Panc1 (cell line): ENCODE data around the gene HOXA7.

Experiments
- POLR2AphosphoS5 ChIP-seq: IDR thresholded peaks from 2 replicates; pipeline ENCODE4 v1.6.1; 2012; ENCODE audit warnings: mild to moderate bottlenecking, low read depth, low read length, moderate library complexity
- SIN3A ChIP-seq: IDR thresholded peaks from 2 replicates; pipeline ENCODE4 v1.6.1; 2012; ENCODE audit warnings: low read depth, mild to moderate bottlenecking, low read length, moderate library complexity, borderline replicate concordance; ENCODE audit not compliant: insufficient read depth
- TCF7L2 ChIP-seq: IDR thresholded peaks from 2 replicates; pipeline ENCODE4 v1.6.1; 2011; ENCODE audit warnings: mild to moderate bottlenecking, low read depth, low read length, inconsistent platforms
- TF ChIP-seq, protein P1 (sequence below): fragments of 450-650 bp; IDR thresholded peaks from 2 replicates; pipeline ENCODE4 v1.5.1; 2017; ENCODE audit warnings: mild to moderate bottlenecking
- TF ChIP-seq, protein P2 (sequence below), 2 experiments: IDR thresholded peaks; 2 replicates each; pipeline ENCODE4 v1.6.1; 2011 to 2012; ENCODE audit warnings: low read depth in 2 of 2, control low read depth in 1 of 2, low read length in 1 of 2, mild to moderate bottlenecking in 1 of 2, moderate library complexity in 1 of 2; ENCODE audit not compliant: insufficient read depth in 1 of 2

DNA sequence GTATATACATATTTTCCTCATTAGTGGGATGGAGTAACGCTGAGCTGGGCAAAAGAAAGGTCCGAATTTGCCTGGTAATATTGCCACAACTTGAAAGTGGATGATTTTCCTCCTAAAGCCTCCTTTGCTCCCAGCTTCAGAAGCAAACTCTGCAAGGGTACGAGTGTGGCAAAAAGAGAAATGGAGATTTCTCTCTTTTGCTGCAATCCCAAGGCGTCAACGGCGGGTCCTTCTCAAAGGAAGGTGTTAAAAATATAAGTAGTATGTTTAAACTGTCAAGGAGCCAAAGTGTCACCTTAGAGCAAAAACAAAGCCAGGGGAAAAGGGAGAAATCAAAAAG lies 41.6 kb downstream of the HOXA7 start:
- TF ChIP-seq, protein P1, sequence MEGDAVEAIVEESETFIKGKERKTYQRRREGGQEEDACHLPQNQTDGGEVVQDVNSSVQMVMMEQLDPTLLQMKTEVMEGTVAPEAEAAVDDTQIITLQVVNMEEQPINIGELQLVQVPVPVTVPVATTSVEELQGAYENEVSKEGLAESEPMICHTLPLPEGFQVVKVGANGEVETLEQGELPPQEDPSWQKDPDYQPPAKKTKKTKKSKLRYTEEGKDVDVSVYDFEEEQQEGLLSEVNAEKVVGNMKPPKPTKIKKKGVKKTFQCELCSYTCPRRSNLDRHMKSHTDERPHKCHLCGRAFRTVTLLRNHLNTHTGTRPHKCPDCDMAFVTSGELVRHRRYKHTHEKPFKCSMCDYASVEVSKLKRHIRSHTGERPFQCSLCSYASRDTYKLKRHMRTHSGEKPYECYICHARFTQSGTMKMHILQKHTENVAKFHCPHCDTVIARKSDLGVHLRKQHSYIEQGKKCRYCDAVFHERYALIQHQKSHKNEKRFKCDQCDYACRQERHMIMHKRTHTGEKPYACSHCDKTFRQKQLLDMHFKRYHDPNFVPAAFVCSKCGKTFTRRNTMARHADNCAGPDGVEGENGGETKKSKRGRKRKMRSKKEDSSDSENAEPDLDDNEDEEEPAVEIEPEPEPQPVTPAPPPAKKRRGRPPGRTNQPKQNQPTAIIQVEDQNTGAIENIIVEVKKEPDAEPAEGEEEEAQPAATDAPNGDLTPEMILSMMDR: no peak
- TF ChIP-seq TCF7L2 (no peak), POLR2AphosphoS5 (no peak), SIN3A (no peak)
- TF ChIP-seq, protein P2, sequence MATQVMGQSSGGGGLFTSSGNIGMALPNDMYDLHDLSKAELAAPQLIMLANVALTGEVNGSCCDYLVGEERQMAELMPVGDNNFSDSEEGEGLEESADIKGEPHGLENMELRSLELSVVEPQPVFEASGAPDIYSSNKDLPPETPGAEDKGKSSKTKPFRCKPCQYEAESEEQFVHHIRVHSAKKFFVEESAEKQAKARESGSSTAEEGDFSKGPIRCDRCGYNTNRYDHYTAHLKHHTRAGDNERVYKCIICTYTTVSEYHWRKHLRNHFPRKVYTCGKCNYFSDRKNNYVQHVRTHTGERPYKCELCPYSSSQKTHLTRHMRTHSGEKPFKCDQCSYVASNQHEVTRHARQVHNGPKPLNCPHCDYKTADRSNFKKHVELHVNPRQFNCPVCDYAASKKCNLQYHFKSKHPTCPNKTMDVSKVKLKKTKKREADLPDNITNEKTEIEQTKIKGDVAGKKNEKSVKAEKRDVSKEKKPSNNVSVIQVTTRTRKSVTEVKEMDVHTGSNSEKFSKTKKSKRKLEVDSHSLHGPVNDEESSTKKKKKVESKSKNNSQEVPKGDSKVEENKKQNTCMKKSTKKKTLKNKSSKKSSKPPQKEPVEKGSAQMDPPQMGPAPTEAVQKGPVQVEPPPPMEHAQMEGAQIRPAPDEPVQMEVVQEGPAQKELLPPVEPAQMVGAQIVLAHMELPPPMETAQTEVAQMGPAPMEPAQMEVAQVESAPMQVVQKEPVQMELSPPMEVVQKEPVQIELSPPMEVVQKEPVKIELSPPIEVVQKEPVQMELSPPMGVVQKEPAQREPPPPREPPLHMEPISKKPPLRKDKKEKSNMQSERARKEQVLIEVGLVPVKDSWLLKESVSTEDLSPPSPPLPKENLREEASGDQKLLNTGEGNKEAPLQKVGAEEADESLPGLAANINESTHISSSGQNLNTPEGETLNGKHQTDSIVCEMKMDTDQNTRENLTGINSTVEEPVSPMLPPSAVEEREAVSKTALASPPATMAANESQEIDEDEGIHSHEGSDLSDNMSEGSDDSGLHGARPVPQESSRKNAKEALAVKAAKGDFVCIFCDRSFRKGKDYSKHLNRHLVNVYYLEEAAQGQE (IDR thresholded peaks at IDR 0.05; ENCODE audit: insufficient read depth in 1 of 2, low read depth in 2 of 2, low read length in 1 of 2): no peak
